ENCODE results near the gene MRPS15. TPM values are rescaled to one million over a fixed set of nuclear protein-coding genes. Genes with fewer than 3 reads are reported as not detected.

Gene MRPS15
- total RNA-seq, 1 donor: 56.2 TPM

DNA sequence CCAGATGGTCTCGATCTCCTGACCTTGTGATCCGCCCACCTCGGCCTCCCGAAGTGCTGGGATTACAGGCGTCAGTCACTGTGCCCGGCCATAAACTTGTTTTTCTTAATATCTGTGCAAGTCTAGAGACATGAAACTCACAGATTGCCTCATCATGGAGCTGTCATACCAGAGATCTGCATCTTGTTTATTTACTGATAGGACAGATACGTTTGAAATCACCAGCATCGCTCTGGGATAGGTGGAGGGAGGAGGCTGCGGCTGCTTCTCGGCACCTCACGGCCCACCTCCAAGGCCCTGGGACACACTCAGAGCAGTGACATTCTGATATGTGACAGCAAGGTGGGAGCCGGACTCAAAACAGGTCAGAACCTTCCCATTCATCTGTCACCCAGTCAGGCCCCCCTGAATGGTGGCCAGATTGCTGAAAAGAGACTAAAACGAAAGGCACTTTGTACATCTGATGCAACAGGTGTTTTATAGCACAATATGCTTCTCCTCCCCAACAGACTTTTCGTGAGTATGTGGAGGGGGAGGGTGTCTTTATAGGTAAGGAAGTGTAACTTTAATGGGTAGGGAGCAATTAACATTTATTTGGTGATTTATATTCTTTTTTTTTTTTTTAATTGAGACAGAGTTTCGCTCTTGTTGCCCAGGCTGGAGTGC, 48.4 kb downstream of the MRPS15 start:
- no peak for TF ChIP-seq CTCF (IDR thresholded peaks at IDR 0.05; ENCODE audit: insufficient read depth, low read length)
- DNase-seq (ENCODE audit: low read depth): no peak
- no peak overlapping the region for H3K4me3 ChIP-seq (ENCODE audit: low read depth, low read length)

GRCh38 chr1:36414384-36414783, 49.8 kb downstream of the MRPS15 start:
- no peak overlapping the region for H3K4me3 ChIP-seq (ENCODE audit: low read depth, low read length)
- no peak for TF ChIP-seq CTCF (IDR thresholded peaks at IDR 0.05; ENCODE audit: insufficient read depth, low read length)
- DNase-seq (ENCODE audit: low read depth): no peak

DNA sequence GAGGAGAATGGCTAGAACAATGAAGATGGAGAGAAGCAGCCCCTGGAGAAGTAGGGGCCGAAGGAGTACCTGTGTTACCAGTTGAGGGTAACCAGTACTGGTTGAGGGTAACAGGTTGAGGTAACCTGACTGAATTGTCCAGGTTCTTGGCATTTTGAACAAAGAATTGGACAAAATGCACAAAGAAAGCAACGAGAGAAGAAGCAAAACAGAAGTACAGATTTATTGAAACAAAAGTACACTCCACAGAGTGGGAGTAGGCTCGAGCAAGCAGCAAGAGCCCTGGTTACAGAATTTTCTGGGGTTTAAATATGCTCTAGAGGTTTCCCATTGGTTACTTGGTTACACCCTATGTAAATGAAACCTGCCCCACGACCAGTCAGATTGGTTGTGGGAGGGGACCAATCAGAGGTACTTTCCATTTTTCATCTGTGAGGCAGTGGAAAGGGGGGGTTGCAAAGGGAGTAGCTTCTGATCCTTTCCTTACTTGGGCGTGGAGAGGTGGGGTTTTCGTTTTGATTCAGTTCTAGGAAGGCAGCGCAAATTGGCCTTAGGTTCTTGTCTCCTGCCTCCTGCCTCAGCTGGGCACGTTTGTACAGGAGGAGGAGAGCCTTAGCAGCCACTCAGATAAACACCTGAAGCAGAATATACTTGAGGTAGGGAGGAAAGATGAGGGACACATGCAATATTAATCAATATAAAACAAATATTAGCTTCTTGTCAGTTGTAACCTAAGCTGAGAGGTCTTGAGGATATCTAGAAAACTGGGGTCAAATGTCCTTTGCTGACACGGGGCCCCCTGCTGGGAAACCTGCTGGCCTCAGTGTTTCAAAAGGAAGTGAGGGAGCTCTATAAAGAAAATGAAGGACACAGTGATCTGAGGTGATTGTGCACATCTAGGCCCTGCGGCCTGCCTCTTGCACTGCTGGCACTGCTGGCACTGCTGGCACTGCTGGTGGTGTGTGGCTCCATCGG, 52.2 kb downstream of the MRPS15 start:
- TF ChIP-seq CTCF (IDR thresholded peaks at IDR 0.05; ENCODE audit: insufficient read depth, low read length): no peak
- no peak overlapping the region for H3K4me3 ChIP-seq (ENCODE audit: low read depth, low read length)
- DNase-seq (ENCODE audit: low read depth): peak; percentile 31

- TF ChIP-seq CTCF (IDR thresholded peaks at IDR 0.05; ENCODE audit: insufficient read depth, low read length): no peak
Observed at GRCh38 chr1:36408479-36408878, 55.7 kb downstream of the MRPS15 start.

GRCh38 chr1:36406440-36406839, 57.7 kb downstream of the MRPS15 start:
- no peak overlapping the region for H3K4me3 ChIP-seq (ENCODE audit: low read depth, low read length)
- no peak for TF ChIP-seq CTCF (IDR thresholded peaks at IDR 0.05; ENCODE audit: insufficient read depth, low read length)
- no peak for DNase-seq (ENCODE audit: low read depth)

More at GRCh38 chr1:36408479-36408878, 55.7 kb downstream of the MRPS15 start:
- peak; percentile 41 for DNase-seq (ENCODE audit: low read depth)
- H3K4me3 ChIP-seq (ENCODE audit: low read depth, low read length): no peak overlapping the region

Small RNA genes lying within 50 kb of the gene (small RNA-seq; reads per million reads assigned to genes)
- 2.9 reads per million, percentile 80 among the genes with 10 or more reads in this experiment for gene SNORA63C

Other genes starting within 250 kb of the MRPS15 start
- 47.8 and 130 TPM in 2 replicates for gene THRAP3, start 239.9 kb downstream of the MRPS15 start, total RNA-seq (ENCODE audit: low replicate concordance)
- 5.2 and 9.3 TPM in 2 replicates for gene SH3D21, start 158.0 kb downstream of the MRPS15 start, total RNA-seq (ENCODE audit: low replicate concordance)
- gene EVA1B, start 140.7 kb downstream of the MRPS15 start, total RNA-seq (ENCODE audit: low replicate concordance): 167 and 366 TPM in 2 replicates
- 7.0 and 12.9 TPM in 2 replicates for gene STK40, start 78.5 kb downstream of the MRPS15 start, total RNA-seq (ENCODE audit: low replicate concordance)
- gene LSM10, start 66.5 kb downstream of the MRPS15 start, total RNA-seq (ENCODE audit: low replicate concordance): 3.9 and 9.5 TPM in 2 replicates
- gene OSCP1, start 13.9 kb downstream of the MRPS15 start, total RNA-seq (ENCODE audit: low replicate concordance): 2.7 and 8.7 TPM in 2 replicates
- gene CSF3R, start 18.5 kb upstream of the MRPS15 start, total RNA-seq (ENCODE audit: low replicate concordance): not detected in 2 replicates

All from fibroblast of the aortic adventitia (primary cell).